IMR-90 (cell line): Measurements from ENCODE around the gene GLG1. TPM values are rescaled to one million over a fixed set of nuclear protein-coding genes. Genes with fewer than 3 reads are reported as not detected.

Source experiments
- ATAC-seq: fragments of 200-7000 bp; cut with Tn5 transposase; 2 replicates; pipeline ENCODE4 v1.9.1; 2020; ENCODE audit warnings: low read depth, mild to moderate bottlenecking, moderate library complexity
- BruUV-seq: library from RNA; stranded (reverse); fragments of 400-500 nt; replicated peaks from 2 replicates; lab custom pipeline; 2021; lab: Mats Ljungman, UMichigan
- CTCF ChIA-PET: fragments of 300-600 bp; formaldehyde crosslinking; extraction: SDS; loops from one replicate; lab custom pipeline; 2021; ENCODE audit warnings: antibody characterized with exemption; lab: Yijun Ruan, JAX
- POLR2A ChIA-PET: fragments of 300-600 bp; sonication (Branson Sonifier 250); formaldehyde crosslinking; loops from one replicate; lab custom pipeline; 2022; ENCODE audit warnings: antibody characterized with exemption; ENCODE audit not compliant: unreplicated experiment; lab: Charles Lee
- DNase-seq: peaks from one replicate; pipeline ENCODE4 v3.0.0; 2013
- H2AFZ ChIP-seq: replicated peaks from 2 replicates; pipeline ENCODE3; 2013; ENCODE audit warnings: low read length, mild to moderate bottlenecking; ENCODE audit not compliant: poor library complexity
- H2AK5ac ChIP-seq: 2 replicates; pipeline ENCODE4 v1.6.1; 2013; ENCODE audit warnings: low read depth, low read length, inconsistent platforms
- H2AK9ac ChIP-seq: replicated peaks from 2 replicates; pipeline ENCODE3; 2013; ENCODE audit warnings: mild to moderate bottlenecking, low read depth, low read length, moderate library complexity; ENCODE audit not compliant: poor library complexity
- H2BK120ac ChIP-seq: 2 replicates; pipeline ENCODE4 v1.6.1; 2013; ENCODE audit warnings: low read depth, low read length, inconsistent platforms
- H2BK15ac ChIP-seq: 3 replicates; pipeline ENCODE4 v1.6.1; 2013; ENCODE audit warnings: low read depth, low read length, inconsistent platforms
- H2BK20ac ChIP-seq: 2 replicates; pipeline ENCODE4 v1.6.1; 2013; ENCODE audit warnings: low read depth, mild to moderate bottlenecking, inconsistent platforms, low read length, moderate library complexity
- H2BK5ac ChIP-seq: 2 replicates; pipeline ENCODE4 v1.6.1; 2013; ENCODE audit warnings: mild to moderate bottlenecking, low read depth, low read length, inconsistent platforms; ENCODE audit not compliant: poor library complexity, severe bottlenecking
- H3K14ac ChIP-seq: replicated peaks from 2 replicates; pipeline ENCODE4 v1.6.1; 2013; ENCODE audit warnings: low read depth, low read length, inconsistent platforms
- H3K18ac ChIP-seq: 2 replicates; pipeline ENCODE4 v1.6.1; 2013; ENCODE audit warnings: low read depth, low read length, control low read depth
- H3K23ac ChIP-seq: 2 replicates; pipeline ENCODE4 v1.6.1; 2013; ENCODE audit warnings: low read depth, low read length, inconsistent platforms
- H3K27ac ChIP-seq: 2 replicates; pipeline ENCODE4 v1.5.1; 2013; ENCODE audit warnings: mild to moderate bottlenecking, control low read depth, low read length; ENCODE audit not compliant: insufficient read depth
- H3K27me3 ChIP-seq: 2 replicates; pipeline ENCODE4 v1.6.1; 2013; ENCODE audit warnings: low read length; ENCODE audit not compliant: control insufficient read depth, insufficient read depth
- H3K36me3 ChIP-seq: 2 replicates; pipeline ENCODE4 v1.6.1; 2013; ENCODE audit warnings: low read length, mixed read lengths; ENCODE audit not compliant: control insufficient read depth, insufficient read depth
- H3K4ac ChIP-seq: 2 replicates; pipeline ENCODE4 v1.6.1; 2013; ENCODE audit warnings: low read depth, low read length, inconsistent platforms
- H3K4me1 ChIP-seq: 2 replicates; pipeline ENCODE4 v1.6.1; 2013; ENCODE audit warnings: low read length, mixed read lengths; ENCODE audit not compliant: control insufficient read depth, insufficient read depth
- H3K4me2 ChIP-seq: 2 replicates; pipeline ENCODE4 v1.6.1; 2013; ENCODE audit warnings: low read depth, mild to moderate bottlenecking, control low read depth, low read length, moderate library complexity
- H3K4me3 ChIP-seq: 2 replicates; pipeline ENCODE4 v1.5.1; 2013; ENCODE audit warnings: low read depth, mild to moderate bottlenecking, control low read depth, low read length, moderate library complexity; ENCODE audit not compliant: insufficient read depth
- H3K56ac ChIP-seq: 2 replicates; pipeline ENCODE4 v1.6.1; 2013; ENCODE audit warnings: low read length, inconsistent platforms; ENCODE audit not compliant: insufficient read depth; ENCODE audit errors: extremely low read depth
- H3K79me1 ChIP-seq, 2 experiments: 2 replicates each; pipeline ENCODE4 v1.6.1; 2013; ENCODE audit warnings: low read length in 2 of 2, inconsistent platforms in 1 of 2, low read depth in 1 of 2
- H3K9ac ChIP-seq: 2 replicates; pipeline ENCODE4 v1.6.1; 2013; ENCODE audit warnings: low read depth, low read length, control low read depth
- H3K9me1 ChIP-seq: 2 replicates; pipeline ENCODE4 v1.6.1; 2013; ENCODE audit warnings: low read length, inconsistent platforms; ENCODE audit not compliant: insufficient read depth
- H3K9me3 ChIP-seq: 2 replicates; pipeline ENCODE4 v1.6.1; 2013; ENCODE audit warnings: low read length; ENCODE audit not compliant: control insufficient read depth, insufficient read depth
- H4K20me1 ChIP-seq: 2 replicates; pipeline ENCODE4 v1.6.1; 2013; ENCODE audit warnings: low read length, inconsistent platforms; ENCODE audit not compliant: insufficient read depth
- H4K5ac ChIP-seq: 2 replicates; pipeline ENCODE4 v1.6.1; 2013; ENCODE audit warnings: mild to moderate bottlenecking, low read depth, low read length, control low read depth
- H4K8ac ChIP-seq, 2 experiments: 2 replicates each; pipeline ENCODE4 v1.6.1; 2013; ENCODE audit warnings: low read depth in 2 of 2, low read length in 2 of 2, control low read depth in 1 of 2, inconsistent platforms in 1 of 2
- H4K91ac ChIP-seq: 2 replicates; pipeline ENCODE4 v1.6.1; 2013; ENCODE audit warnings: low read depth, low read length, inconsistent platforms; ENCODE audit not compliant: insufficient read depth
- BHLHE40 ChIP-seq: fragments of 150-350 bp; IDR thresholded peaks from 2 replicates; pipeline ENCODE4 v1.6.1; 2016; ENCODE audit warnings: mild to moderate bottlenecking, low read depth, low read length
- CEBPB ChIP-seq: IDR thresholded peaks from 2 replicates; pipeline ENCODE4 v1.6.1; 2012; ENCODE audit warnings: low read depth, low read length, improper control_type of control experiment
- CHD1 ChIP-seq: IDR thresholded peaks from 2 replicates; pipeline ENCODE4 v1.6.1; 2012; ENCODE audit warnings: low read depth, low read length, improper control_type of control experiment
- FOS ChIP-seq: fragments of 150-350 bp; IDR thresholded peaks from 2 replicates; pipeline ENCODE4 v1.6.1; 2016; ENCODE audit warnings: low read depth, low read length
- MAFK ChIP-seq: IDR thresholded peaks from 2 replicates; pipeline ENCODE4 v1.6.1; 2012; ENCODE audit warnings: low read depth, low read length, improper control_type of control experiment
- MAZ ChIP-seq: IDR thresholded peaks from 2 replicates; pipeline ENCODE4 v1.6.1; 2012; ENCODE audit warnings: low read depth, mild to moderate bottlenecking, low read length, improper control_type of control experiment, moderate library complexity, borderline replicate concordance
- MXI1 ChIP-seq: IDR thresholded peaks from 2 replicates; pipeline ENCODE4 v1.6.1; 2012; ENCODE audit warnings: low read depth, mild to moderate bottlenecking, low read length, moderate library complexity, borderline replicate concordance
- NFE2L2 ChIP-seq: fragments of 150-350 bp; IDR thresholded peaks from 2 replicates; pipeline ENCODE4 v1.6.1; 2016; ENCODE audit warnings: low read depth, mild to moderate bottlenecking, low read length
- POLR2A ChIP-seq: IDR thresholded peaks from 2 replicates; pipeline ENCODE4 v1.6.1; 2012; ENCODE audit warnings: mild to moderate bottlenecking, low read depth, low read length
- RAD21 ChIP-seq: IDR thresholded peaks from 2 replicates; pipeline ENCODE4 v1.6.1; 2012; ENCODE audit warnings: low read length, improper control_type of control experiment
- RCOR1 ChIP-seq: IDR thresholded peaks from 2 replicates; pipeline ENCODE4 v1.6.1; 2012; ENCODE audit warnings: mild to moderate bottlenecking, low read length, improper control_type of control experiment; ENCODE audit not compliant: insufficient replicate concordance
- RFX5 ChIP-seq: IDR thresholded peaks from 2 replicates; pipeline ENCODE4 v1.8.0; 2012; ENCODE audit warnings: low read depth, mild to moderate bottlenecking, low read length, moderate library complexity
- SMC3 ChIP-seq: fragments of 150-350 bp; IDR thresholded peaks from 2 replicates; pipeline ENCODE4 v1.6.1; 2016; ENCODE audit warnings: low read depth, mild to moderate bottlenecking, antibody characterized with exemption, low read length, moderate library complexity
- WGBS, 2 experiments: methylation state at CpG; one replicate each; pipeline versions ENCODE4 v1.1.5 to v1.1.7; 2013; ENCODE audit warnings: missing lambda C conversion rate in 2 of 2; ENCODE audit not compliant: insufficient read length in 1 of 2; ENCODE audit errors: extremely low coverage in 2 of 2; 5-methylcytosine and 5-hydroxymethylcytosine counted together
- dilution Hi-C: fragments of 300-500 bp; cut with HindIII; formaldehyde crosslinking; loops from one replicate; pipeline ENCODE4 v1.14.3; 2018; ENCODE audit warnings: low sequenced_read_pairs; ENCODE audit not compliant: unreplicated experiment
- in situ Hi-C: fragments of 300-500 bp; cut with MboI; formaldehyde crosslinking; loops from 3 replicates; pipeline ENCODE4 v1.14.3; 2019; ENCODE audit warnings: low sequenced_read_pairs, inconsistent platforms, mixed read lengths
- intact Hi-C: fragments of 100-400 bp; cut with micrococcal nuclease; formaldehyde crosslinking; loops from 2 replicates; pipeline ENCODE4 v1.10.0; 2022
- polyA plus RNA-seq, 3 experiments: library from polyadenylated mRNA; depleted of rRNA; stranded (reverse); fragments of >200 nt; gene quantifications; 2 replicates each; pipeline ENCODE4 v1.2.3, GENCODE V29; 2012; ENCODE audit warnings: low replicate concordance in 1 of 3
- total RNA-seq: library from RNA; depleted of rRNA; stranded (reverse); fragments of >200 nt; gene quantifications from 2 replicates; pipeline ENCODE4 v1.2.3, GENCODE V29; 2012
- TF ChIP-seq, protein P1 (sequence below): fragments of 150-350 bp; IDR thresholded peaks from 2 replicates; pipeline ENCODE4 v1.6.1; 2017; ENCODE audit warnings: mild to moderate bottlenecking, antibody characterized with exemption, low read length, low read depth
- TF ChIP-seq, protein P2 (sequence below): fragments of 150-350 bp; IDR thresholded peaks from 2 replicates; pipeline ENCODE4 v1.6.1; 2016; ENCODE audit warnings: low read depth, mild to moderate bottlenecking, low read length, moderate library complexity, borderline replicate concordance
- TF ChIP-seq, protein P3 (sequence below): conservative IDR thresholded peaks from 2 replicates; pipeline ENCODE4 v1.5.1; 2012; ENCODE audit warnings: mild to moderate bottlenecking, low read depth, low read length, improper control_type of control experiment

The GLG1 gene
- total and polyA plus RNA-seq, 2 of the 4 experiments (the other 2 are of a cell fraction): 91.0 to 107 TPM

- no peak overlapping the region for H3K9ac ChIP-seq
- H2BK20ac ChIP-seq: no peak overlapping the region
- H2AK9ac ChIP-seq: no peak overlapping the region
- H3K27ac ChIP-seq: no peak overlapping the region
- H3K4me3 ChIP-seq: no peak overlapping the region
- H2BK5ac ChIP-seq: no peak overlapping the region
- no peak overlapping the region for H3K56ac ChIP-seq
- H2BK120ac ChIP-seq: no peak overlapping the region
- no peak overlapping the region for H3K18ac ChIP-seq
- no peak overlapping the region for H2AK5ac ChIP-seq
- 0 out of 2 replicates have a peak, but pooled peaks cover 3% of the 10 kb centered on the region for H3K9me1 ChIP-seq
- ChIA-PET POLR2A (no interaction called here), CTCF (interaction anchor here (0.6 to 1.3 kb wide), 3 partner anchors 159 to 489 kb away, joined by 3 to 5 read pairs (median 3); no protein-coding TSS in a partner anchor)
- no peaks in the 10 kb centered on the region for H3K4me1 ChIP-seq
- intact Hi-C loops (loop anchor here (1.0 kb wide), 1 partner anchor 13 kb away; no protein-coding TSS in a partner anchor), dilution Hi-C loops (no loop called here), in situ Hi-C loops (no loop called here)
- no peak overlapping the region for H2AFZ ChIP-seq
- H3K36me3 ChIP-seq: peaks cover 37% of the 10 kb centered on the region
- no peaks in the 10 kb centered on the region for H3K27me3 ChIP-seq
- H3K79me1 ChIP-seq: peaks cover 5 to 16% of the 10 kb centered on the region in 2 experiments; a peak in 3 of 4 replicates
- H3K4me2 ChIP-seq: no peak overlapping the region
- ATAC-seq (no peak), DNase-seq (no peak)
- H4K5ac ChIP-seq: no peak overlapping the region
- BruUV-seq: no TSS peak
- no peaks in the 10 kb centered on the region for H3K9me3 ChIP-seq
- 97% methylated on average over 5 of the region's 10 CpGs; no CpG with 5 or more reads in 1 of the 2 experiments for WGBS, 2 experiments
- H4K20me1 ChIP-seq: no peaks in the 10 kb centered on the region
- no peak overlapping the region for H4K8ac ChIP-seq
- H2BK15ac ChIP-seq: no peak overlapping the region
- H4K91ac ChIP-seq: no peak overlapping the region
- TF ChIP-seq RCOR1 (no peak), FOS (no peak), MAFK (no peak), CEBPB (no peak), POLR2A (no peak), MAZ (no peak), NFE2L2 (no peak), BHLHE40 (no peak), RAD21 (no peak), RFX5 (no peak), SMC3 (no peak), CHD1 (no peak), MXI1 (no peak)
- TF ChIP-seq, protein P1, sequence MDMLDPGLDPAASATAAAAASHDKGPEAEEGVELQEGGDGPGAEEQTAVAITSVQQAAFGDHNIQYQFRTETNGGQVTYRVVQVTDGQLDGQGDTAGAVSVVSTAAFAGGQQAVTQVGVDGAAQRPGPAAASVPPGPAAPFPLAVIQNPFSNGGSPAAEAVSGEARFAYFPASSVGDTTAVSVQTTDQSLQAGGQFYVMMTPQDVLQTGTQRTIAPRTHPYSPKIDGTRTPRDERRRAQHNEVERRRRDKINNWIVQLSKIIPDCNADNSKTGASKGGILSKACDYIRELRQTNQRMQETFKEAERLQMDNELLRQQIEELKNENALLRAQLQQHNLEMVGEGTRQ: no peak
- TF ChIP-seq, protein P2, sequence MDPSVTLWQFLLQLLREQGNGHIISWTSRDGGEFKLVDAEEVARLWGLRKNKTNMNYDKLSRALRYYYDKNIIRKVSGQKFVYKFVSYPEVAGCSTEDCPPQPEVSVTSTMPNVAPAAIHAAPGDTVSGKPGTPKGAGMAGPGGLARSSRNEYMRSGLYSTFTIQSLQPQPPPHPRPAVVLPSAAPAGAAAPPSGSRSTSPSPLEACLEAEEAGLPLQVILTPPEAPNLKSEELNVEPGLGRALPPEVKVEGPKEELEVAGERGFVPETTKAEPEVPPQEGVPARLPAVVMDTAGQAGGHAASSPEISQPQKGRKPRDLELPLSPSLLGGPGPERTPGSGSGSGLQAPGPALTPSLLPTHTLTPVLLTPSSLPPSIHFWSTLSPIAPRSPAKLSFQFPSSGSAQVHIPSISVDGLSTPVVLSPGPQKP: no peak
- TF ChIP-seq, protein P3, sequence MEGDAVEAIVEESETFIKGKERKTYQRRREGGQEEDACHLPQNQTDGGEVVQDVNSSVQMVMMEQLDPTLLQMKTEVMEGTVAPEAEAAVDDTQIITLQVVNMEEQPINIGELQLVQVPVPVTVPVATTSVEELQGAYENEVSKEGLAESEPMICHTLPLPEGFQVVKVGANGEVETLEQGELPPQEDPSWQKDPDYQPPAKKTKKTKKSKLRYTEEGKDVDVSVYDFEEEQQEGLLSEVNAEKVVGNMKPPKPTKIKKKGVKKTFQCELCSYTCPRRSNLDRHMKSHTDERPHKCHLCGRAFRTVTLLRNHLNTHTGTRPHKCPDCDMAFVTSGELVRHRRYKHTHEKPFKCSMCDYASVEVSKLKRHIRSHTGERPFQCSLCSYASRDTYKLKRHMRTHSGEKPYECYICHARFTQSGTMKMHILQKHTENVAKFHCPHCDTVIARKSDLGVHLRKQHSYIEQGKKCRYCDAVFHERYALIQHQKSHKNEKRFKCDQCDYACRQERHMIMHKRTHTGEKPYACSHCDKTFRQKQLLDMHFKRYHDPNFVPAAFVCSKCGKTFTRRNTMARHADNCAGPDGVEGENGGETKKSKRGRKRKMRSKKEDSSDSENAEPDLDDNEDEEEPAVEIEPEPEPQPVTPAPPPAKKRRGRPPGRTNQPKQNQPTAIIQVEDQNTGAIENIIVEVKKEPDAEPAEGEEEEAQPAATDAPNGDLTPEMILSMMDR: no peak
- no peak overlapping the region for H3K4ac ChIP-seq
- H3K23ac ChIP-seq: no peak overlapping the region
- H3K14ac ChIP-seq: no peak overlapping the region
Measured at GRCh38 chr16:74492976-74493375, 113.9 kb downstream of the GLG1 start.
